ENCODE measurements around the gene LKAAEAR1. TPM values are rescaled to one million over a fixed set of nuclear protein-coding genes. Genes with fewer than 3 reads are reported as not detected.

The LKAAEAR1 gene
- total RNA-seq, 1 donor from 2014 or later = not detected

DNA sequence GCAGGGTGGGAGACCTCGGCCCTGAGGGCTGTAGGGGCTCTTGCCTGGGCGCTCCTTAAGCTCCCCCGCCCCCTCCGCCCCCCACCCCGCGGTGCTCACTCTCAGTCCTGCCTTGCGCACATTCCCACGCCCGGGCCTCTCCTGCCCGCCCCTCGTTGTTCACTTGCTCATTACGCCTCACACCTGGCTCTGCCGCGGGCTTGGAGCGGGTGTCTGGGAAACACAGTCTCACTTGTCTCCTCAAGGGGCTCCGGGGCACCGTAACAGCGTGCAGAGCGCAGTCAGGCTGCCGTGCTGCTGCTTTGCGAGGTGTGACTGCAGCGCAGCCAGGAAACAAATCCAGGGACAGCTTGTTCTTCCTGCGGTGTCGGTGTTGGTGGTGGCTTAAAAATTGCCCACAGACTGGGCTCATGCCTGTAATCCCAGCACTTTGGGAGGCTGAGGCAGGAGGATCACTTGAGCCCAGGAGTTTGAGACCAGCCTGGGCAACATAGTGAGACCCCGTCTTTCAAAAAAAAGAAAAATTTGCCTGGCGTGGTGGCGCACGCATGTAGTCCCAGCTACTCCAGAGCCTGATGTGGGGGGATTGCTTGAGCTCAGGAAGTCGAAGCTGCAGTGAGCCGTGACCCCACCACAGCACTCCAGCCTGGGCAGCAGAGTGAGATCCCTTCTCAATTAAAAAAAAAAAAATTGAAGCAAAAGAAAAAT, 18.6 kb upstream of the LKAAEAR1 start:
- TF ChIP-seq, protein P1, sequence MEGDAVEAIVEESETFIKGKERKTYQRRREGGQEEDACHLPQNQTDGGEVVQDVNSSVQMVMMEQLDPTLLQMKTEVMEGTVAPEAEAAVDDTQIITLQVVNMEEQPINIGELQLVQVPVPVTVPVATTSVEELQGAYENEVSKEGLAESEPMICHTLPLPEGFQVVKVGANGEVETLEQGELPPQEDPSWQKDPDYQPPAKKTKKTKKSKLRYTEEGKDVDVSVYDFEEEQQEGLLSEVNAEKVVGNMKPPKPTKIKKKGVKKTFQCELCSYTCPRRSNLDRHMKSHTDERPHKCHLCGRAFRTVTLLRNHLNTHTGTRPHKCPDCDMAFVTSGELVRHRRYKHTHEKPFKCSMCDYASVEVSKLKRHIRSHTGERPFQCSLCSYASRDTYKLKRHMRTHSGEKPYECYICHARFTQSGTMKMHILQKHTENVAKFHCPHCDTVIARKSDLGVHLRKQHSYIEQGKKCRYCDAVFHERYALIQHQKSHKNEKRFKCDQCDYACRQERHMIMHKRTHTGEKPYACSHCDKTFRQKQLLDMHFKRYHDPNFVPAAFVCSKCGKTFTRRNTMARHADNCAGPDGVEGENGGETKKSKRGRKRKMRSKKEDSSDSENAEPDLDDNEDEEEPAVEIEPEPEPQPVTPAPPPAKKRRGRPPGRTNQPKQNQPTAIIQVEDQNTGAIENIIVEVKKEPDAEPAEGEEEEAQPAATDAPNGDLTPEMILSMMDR (IDR thresholded peaks at IDR 0.05; ENCODE audit: insufficient read depth, low read length, poor library complexity, severe bottlenecking) = no peak
- DNase-seq (ENCODE audit: low read depth) = no peak
- no peaks in the 10 kb centered on the region for H3K36me3 ChIP-seq (ENCODE audit: control insufficient read depth, insufficient read depth, low read length)
- no peak overlapping the region for H3K4me3 ChIP-seq (ENCODE audit: low read depth, low read length)
- H3K27me3 ChIP-seq (ENCODE audit: control insufficient read depth, insufficient read depth, low read length) = peaks cover 53% of the 10 kb centered on the region

DNA sequence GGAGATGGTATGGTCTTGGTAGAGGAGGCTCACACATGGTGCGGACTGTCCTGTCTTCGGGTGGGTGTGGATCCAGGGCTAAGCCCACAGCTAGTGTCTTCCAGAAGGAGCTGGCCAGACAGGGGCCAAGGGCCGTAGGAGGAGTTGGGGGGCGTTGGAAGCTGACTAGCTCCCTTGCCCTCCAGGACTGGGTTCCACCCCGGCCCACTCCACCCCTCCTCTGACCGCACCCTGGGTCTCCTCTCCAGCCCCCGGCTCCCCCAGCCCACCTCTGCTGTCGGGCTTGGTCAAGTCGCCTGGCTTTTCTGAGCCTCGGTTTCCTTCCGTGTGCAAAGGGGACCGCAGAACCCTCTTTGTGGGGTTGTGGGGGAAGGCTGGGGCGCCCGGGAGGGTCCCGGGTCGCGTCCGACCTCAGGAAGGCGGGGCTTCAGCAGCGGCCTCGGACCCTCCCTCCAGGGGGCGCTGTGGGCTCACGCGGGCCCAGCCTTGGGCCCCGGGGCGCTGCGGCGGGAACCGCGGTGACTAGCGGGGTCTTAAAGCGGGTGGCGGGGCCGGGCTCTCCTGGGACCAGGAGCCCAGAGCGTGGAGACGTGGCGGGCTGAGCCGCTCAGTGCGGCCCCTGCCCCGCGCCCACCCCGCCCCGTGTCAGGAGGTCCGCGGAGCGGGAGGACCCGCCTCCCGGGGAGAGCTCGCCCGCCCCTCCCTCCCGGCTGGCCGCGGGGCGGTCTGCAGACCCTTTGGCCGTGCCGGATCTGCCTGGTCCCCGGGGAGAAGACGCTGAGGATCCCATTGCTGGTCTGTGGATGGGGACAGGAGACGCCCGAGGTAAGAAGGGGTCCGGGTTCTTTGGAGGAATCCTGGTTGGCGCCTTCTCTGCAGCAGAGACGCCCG, 17.8 kb upstream of the LKAAEAR1 start:
- DNase-seq (ENCODE audit: low read depth) = no peak
- TF ChIP-seq, protein P1 (IDR thresholded peaks at IDR 0.05; ENCODE audit: insufficient read depth, low read length, poor library complexity, severe bottlenecking) = peak; percentile 60
- peak overlapping the region; percentile 12 for H3K4me3 ChIP-seq (ENCODE audit: low read depth, low read length)
- H3K36me3 ChIP-seq (ENCODE audit: control insufficient read depth, insufficient read depth, low read length) = no peaks in the 10 kb centered on the region
- H3K27me3 ChIP-seq (ENCODE audit: control insufficient read depth, insufficient read depth, low read length) = peaks cover 49% of the 10 kb centered on the region

DNA sequence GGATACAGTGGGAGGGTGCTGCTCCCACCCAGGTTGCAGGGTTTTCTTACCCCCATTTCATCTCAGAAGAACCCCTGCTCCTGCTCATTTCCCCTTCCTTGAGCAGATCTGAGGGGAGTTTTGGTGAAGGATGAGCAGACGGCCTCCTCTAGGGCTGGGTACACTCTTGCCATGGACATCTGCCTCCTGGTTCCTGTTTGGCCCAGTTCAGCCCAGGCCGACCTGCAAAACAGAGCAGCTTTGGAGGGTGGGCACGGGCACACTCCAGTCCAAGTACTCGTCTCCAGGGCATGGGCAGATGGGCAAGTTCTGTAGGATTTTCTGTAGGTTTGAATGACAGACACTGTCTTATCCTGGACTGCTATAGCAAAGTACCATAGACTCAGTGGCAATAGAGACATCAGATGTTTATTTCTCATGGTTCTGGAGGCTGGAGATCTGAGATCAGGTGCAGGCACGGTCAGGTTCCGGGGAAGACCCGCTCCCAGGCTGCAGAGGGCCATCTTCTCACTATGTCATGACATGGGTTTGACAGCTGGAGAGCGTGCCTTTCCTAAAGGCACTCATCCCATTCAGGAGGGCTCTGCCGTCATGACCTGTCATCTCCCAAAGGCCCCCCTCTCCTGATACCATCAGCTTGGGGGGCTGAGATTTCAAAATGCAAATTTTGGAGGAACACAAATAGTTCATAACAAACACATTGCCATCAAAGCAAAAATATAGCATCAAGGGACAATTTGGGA, 16.9 kb upstream of the LKAAEAR1 start:
- peaks cover 49% of the 10 kb centered on the region for H3K27me3 ChIP-seq (ENCODE audit: control insufficient read depth, insufficient read depth, low read length)
- TF ChIP-seq, protein P1 (IDR thresholded peaks at IDR 0.05; ENCODE audit: insufficient read depth, low read length, poor library complexity, severe bottlenecking) = no peak
- H3K36me3 ChIP-seq (ENCODE audit: control insufficient read depth, insufficient read depth, low read length) = no peaks in the 10 kb centered on the region
- H3K4me3 ChIP-seq (ENCODE audit: low read depth, low read length) = no peak overlapping the region
- DNase-seq (ENCODE audit: low read depth) = no peak

DNA sequence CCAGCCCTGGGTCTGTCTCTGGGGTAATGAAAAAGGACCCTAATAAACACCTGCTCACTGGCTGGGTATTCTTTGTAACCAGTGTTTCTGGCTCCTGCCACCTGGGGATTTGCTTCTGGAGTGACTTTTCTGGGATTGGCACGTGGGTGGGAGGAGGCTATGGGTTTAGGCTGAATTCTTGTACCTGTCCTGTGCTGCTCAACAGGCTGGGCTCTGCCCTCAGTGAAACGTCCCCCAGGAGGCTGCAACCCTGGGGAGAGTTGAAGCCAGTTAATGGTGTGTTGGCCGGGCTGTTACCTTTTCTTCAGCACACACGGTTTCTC, 16.3 kb upstream of the LKAAEAR1 start:
- peaks cover 49% of the 10 kb centered on the region for H3K27me3 ChIP-seq (ENCODE audit: control insufficient read depth, insufficient read depth, low read length)
- TF ChIP-seq, protein P1 (IDR thresholded peaks at IDR 0.05; ENCODE audit: insufficient read depth, low read length, poor library complexity, severe bottlenecking) = no peak
- H3K36me3 ChIP-seq (ENCODE audit: control insufficient read depth, insufficient read depth, low read length) = no peaks in the 10 kb centered on the region
- H3K4me3 ChIP-seq (ENCODE audit: low read depth, low read length) = no peak overlapping the region
- DNase-seq (ENCODE audit: low read depth) = no peak

DNA sequence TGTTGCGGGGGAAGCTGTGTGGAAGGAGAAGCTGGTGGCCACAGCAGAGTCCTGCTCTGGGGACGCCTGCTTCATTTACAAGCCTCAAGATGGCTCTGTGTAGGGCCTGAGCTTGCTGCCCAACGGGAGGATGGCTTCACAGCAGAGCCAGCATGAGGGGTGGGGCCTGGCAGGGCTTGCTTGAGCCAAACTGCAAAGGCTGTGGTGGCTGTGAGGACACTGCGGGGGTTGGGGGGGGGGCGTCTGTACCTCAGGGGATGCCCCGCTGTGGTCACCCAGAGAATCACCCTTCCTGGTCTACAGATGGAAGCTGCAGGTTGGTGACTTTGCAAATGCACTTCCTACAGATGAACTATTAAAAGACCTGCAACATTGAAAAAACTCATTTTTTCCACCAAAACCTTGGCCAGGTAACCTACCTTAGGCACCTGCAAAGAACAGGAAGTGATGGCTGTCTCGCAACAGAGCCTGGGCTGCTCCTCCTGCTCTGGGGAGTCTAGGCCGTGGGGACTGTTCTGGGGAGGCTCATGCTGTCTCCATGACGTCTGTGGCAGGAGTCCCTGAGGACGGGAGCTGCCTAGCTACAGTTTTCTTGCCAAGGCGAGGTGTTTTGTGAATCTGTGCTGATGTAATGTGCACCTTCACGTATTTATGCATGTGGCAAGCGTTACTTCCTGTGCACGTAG, 15.8 kb upstream of the LKAAEAR1 start:
- Histone ChIP-seq H3K36me3 (ENCODE audit: control insufficient read depth, insufficient read depth, low read length) (no peaks in the 10 kb centered on the region), H3K4me3 (ENCODE audit: low read depth, low read length) (no peak overlapping the region), H3K27me3 (ENCODE audit: control insufficient read depth, insufficient read depth, low read length) (peaks cover 48% of the 10 kb centered on the region)
- DNase-seq (ENCODE audit: low read depth) = no peak
- TF ChIP-seq, protein P1 (IDR thresholded peaks at IDR 0.05; ENCODE audit: insufficient read depth, low read length, poor library complexity, severe bottlenecking) = no peak
